Smooth muscle cell (in vitro differentiated cells): ENCODE results near the gene PRDM16. TPM values are rescaled to one million over a fixed set of nuclear protein-coding genes. Genes with fewer than 3 reads are reported as not detected.

Experiments
- DNase-seq: peaks from one replicate; lab custom pipeline; 2025; ENCODE audit not compliant: unreplicated experiment; lab: John Stamatoyannopoulos, UW
- H2AFZ ChIP-seq: fragments of 200-600 bp; sonication (generic); 2 replicates; pipeline ENCODE4 v1.6.0; 2016; ENCODE audit warnings: antibody characterized with exemption, low read depth, mild to moderate bottlenecking
- H3F3A ChIP-seq: fragments of 200-600 bp; sonication (generic); 2 replicates; pipeline ENCODE4 v1.6.0; 2017; ENCODE audit warnings: antibody characterized with exemption, low read depth
- H3K27ac ChIP-seq: fragments of 200-600 bp; sonication (generic); 2 replicates; pipeline ENCODE4 v1.5.1; 2016; ENCODE audit warnings: low read depth, mild to moderate bottlenecking
- H3K27me3 ChIP-seq: fragments of 200-600 bp; sonication (generic); 2 replicates; pipeline ENCODE4 v1.6.1; 2016; ENCODE audit warnings: low read depth, mild to moderate bottlenecking
- H3K36me3 ChIP-seq: fragments of 200-600 bp; sonication (generic); 2 replicates; pipeline ENCODE4 v1.5.1; 2016; ENCODE audit warnings: low read depth
- H3K4me1 ChIP-seq: fragments of 200-600 bp; sonication (generic); 2 replicates; pipeline ENCODE4 v1.5.1; 2016; ENCODE audit warnings: low read depth
- H3K4me2 ChIP-seq: fragments of 200-600 bp; sonication (generic); 2 replicates; pipeline ENCODE4 v1.6.0; 2016; ENCODE audit warnings: mild to moderate bottlenecking
- H3K4me3 ChIP-seq: fragments of 200-600 bp; sonication (generic); 2 replicates; pipeline ENCODE4 v1.5.1; 2016; ENCODE audit warnings: mild to moderate bottlenecking
- H3K79me2 ChIP-seq: fragments of 200-600 bp; sonication (generic); 2 replicates; pipeline ENCODE4 v1.6.0; 2016; ENCODE audit warnings: low read depth, mild to moderate bottlenecking
- H3K9ac ChIP-seq: fragments of 200-600 bp; sonication (generic); 2 replicates; pipeline ENCODE4 v1.6.0; 2016; ENCODE audit warnings: low read depth
- H3K9me3 ChIP-seq: fragments of 200-600 bp; sonication (generic); replicated peaks from 2 replicates; pipeline ENCODE4 v1.5.1; 2016; ENCODE audit warnings: low read depth
- H4K20me1 ChIP-seq: fragments of 200-600 bp; sonication (generic); 2 replicates; pipeline ENCODE4 v1.6.0; 2016; ENCODE audit warnings: low read depth
- CTCF ChIP-seq: fragments of 200-600 bp; sonication (generic); IDR thresholded peaks from 2 replicates; pipeline ENCODE4 v1.5.1; 2017; ENCODE audit warnings: borderline replicate concordance, mild to moderate bottlenecking, antibody characterized with exemption; ENCODE audit not compliant: insufficient read depth, poor library complexity, severe bottlenecking
- WGBS: methylation state at CpG from one replicate; pipeline ENCODE4 v1.1.7; 2016; ENCODE audit warnings: low lambda C conversion rate; 5-methylcytosine and 5-hydroxymethylcytosine counted together
- polyA plus RNA-seq: library from polyadenylated mRNA; unstranded; fragments of >200 nt; fragmentation: Nextera tagmentation; extraction: Ambion mirVana; gene quantifications from 2 replicates; pipeline ENCODE4 v1.2.1, GENCODE V29; 2016
- total RNA-seq: library from RNA; depleted of rRNA; stranded (reverse); fragments of >200 nt; gene quantifications from 2 replicates; pipeline ENCODE4 v1.2.3, GENCODE V29; 2014

Gene PRDM16
- total and polyA plus RNA-seq, 2 experiments from 2014 or later = 0.72 to 1.3 TPM

GRCh38 chr1:3356827-3357460, 287.9 kb downstream of the PRDM16 start:
- H3K79me2 ChIP-seq = no peaks in the 10 kb centered on the region

GRCh38 chr1:3357526-3358297, 288.7 kb downstream of the PRDM16 start:
- WGBS = 93% methylated on average over 25 of the region's 25 CpGs
- no peak for DNase-seq
- Histone ChIP-seq H2AFZ (no peak overlapping the region), H4K20me1 (no peaks in the 10 kb centered on the region), H3K27me3 (no peaks in the 10 kb centered on the region), H3F3A (no peaks in the 10 kb centered on the region), H3K36me3 (no peaks in the 10 kb centered on the region), H3K27ac (no peak overlapping the region), H3K9ac (no peak overlapping the region), H3K9me3 (no peaks in the 10 kb centered on the region), H3K79me2 (no peaks in the 10 kb centered on the region), H3K4me3 (no peak overlapping the region), H3K4me2 (no peak overlapping the region), H3K4me1 (peaks cover 12% of the 10 kb centered on the region)
- TF ChIP-seq CTCF = no peak

More at GRCh38 chr1:3356827-3357460, 287.9 kb downstream of the PRDM16 start:
- no peaks in the 10 kb centered on the region for H3K27me3 ChIP-seq
- no peaks in the 10 kb centered on the region for H4K20me1 ChIP-seq
- DNase-seq = no peak
- 84% methylated on average over 21 of the region's 21 CpGs for WGBS
- H3F3A ChIP-seq = no peaks in the 10 kb centered on the region
- no peak overlapping the region for H2AFZ ChIP-seq
- H3K4me2 ChIP-seq = no peak overlapping the region
- no peak overlapping the region for H3K9ac ChIP-seq
- H3K9me3 ChIP-seq = no peaks in the 10 kb centered on the region
- no peaks in the 10 kb centered on the region for H3K36me3 ChIP-seq
- H3K4me1 ChIP-seq = peaks cover 20% of the 10 kb centered on the region
- TF ChIP-seq CTCF = no peak
- no peak overlapping the region for H3K4me3 ChIP-seq
- H3K27ac ChIP-seq = no peak overlapping the region

GRCh38 chr1:3359351-3359750, 290.3 kb downstream of the PRDM16 start:
- H3K4me1 ChIP-seq = no peaks in the 10 kb centered on the region
- no peak for TF ChIP-seq CTCF

More at GRCh38 chr1:3359351-3359750, 290.3 kb downstream of the PRDM16 start:
- Histone ChIP-seq H3F3A (no peaks in the 10 kb centered on the region), H2AFZ (no peak overlapping the region), H3K9me3 (no peaks in the 10 kb centered on the region), H3K36me3 (no peaks in the 10 kb centered on the region), H3K27me3 (no peaks in the 10 kb centered on the region), H3K27ac (no peak overlapping the region), H3K4me3 (no peak overlapping the region), H3K9ac (no peak overlapping the region), H3K4me2 (no peak overlapping the region), H3K79me2 (no peaks in the 10 kb centered on the region), H4K20me1 (no peaks in the 10 kb centered on the region)
- no peak for DNase-seq
- WGBS = 90% methylated on average over 10 of the region's 10 CpGs
